GM23338 (cell line): ENCODE results near the gene SIKE1.

ENCODE experiments used
- CREB1 ChIP-seq: fragments of 250-450 bp; sonication (Bioruptor Pico); IDR thresholded peaks from 2 replicates; pipeline ENCODE4 v1.5.0; 2020; ENCODE audit warnings: low read depth, mild to moderate bottlenecking, moderate library complexity
- CTCF ChIP-seq, 2 experiments: fragments of 200-600 bp in 1 of 2; sonication (generic) in 1 of 2; conservative IDR thresholded peaks; 2 replicates each; pipeline versions ENCODE4 v1.5.1 to v1.6.1; 2016 to 2017; ENCODE audit warnings: antibody characterized with exemption in 2 of 2, low read depth in 2 of 2, mild to moderate bottlenecking in 2 of 2, moderate library complexity in 1 of 2
- EZH2 ChIP-seq: fragments of 200-600 bp; sonication (generic); IDR thresholded peaks from one replicate; pipeline ENCODE4 v1.8.0; 2017; ENCODE audit warnings: antibody characterized with exemption, mild to moderate bottlenecking, low read depth; ENCODE audit not compliant: unreplicated experiment
- POLR2AphosphoS5 ChIP-seq: IDR thresholded peaks from 2 replicates; pipeline ENCODE4 v1.6.1; 2016; ENCODE audit warnings: antibody characterized with exemption, low read depth
- ZNF114 ChIP-seq: fragments of 250-450 bp; sonication (Bioruptor Pico); IDR thresholded peaks from 2 replicates; pipeline ENCODE4 v1.5.0; 2020; ENCODE audit warnings: mild to moderate bottlenecking, moderate library complexity

GRCh38 chr1:114735479-114735878 lies 45.0 kb downstream of the SIKE1 start:
- no peak for TF ChIP-seq CTCF (conservative IDR thresholded peaks at IDR 0.05; ENCODE audit: low read depth in 2 of 2)
- no peak for TF ChIP-seq POLR2AphosphoS5
- TF ChIP-seq CREB1: no peak
- no peak for TF ChIP-seq EZH2
- no peak for TF ChIP-seq ZNF114 (CRISPR knock-in tag)
